Sigmoid colon (tissue), 7 donors: ENCODE results near the gene DHFR. TPM values are rescaled to one million over a fixed set of nuclear protein-coding genes. Genes with fewer than 3 reads are reported as not detected.

Source experiments
- DNase-seq: peaks from one replicate; pipeline ENCODE4 v3.0.0-alpha.2; 2019
- H3K27ac ChIP-seq, 4 donors: fragments of 200-600 bp; sonication (generic); one replicate each; pipeline ENCODE4 v1.5.1; 2016 to 2019; ENCODE audit warnings: mild to moderate bottlenecking in 1 of 4
- H3K27me3 ChIP-seq, 3 donors: fragments of 200-600 bp; sonication (generic); one replicate each; pipeline ENCODE4 v1.5.1; 2019; ENCODE audit warnings: mild to moderate bottlenecking in 1 of 3
- H3K36me3 ChIP-seq, 4 donors: fragments of 200-600 bp; sonication (generic); one replicate each; pipeline ENCODE4 v1.5.1; 2016 to 2019
- H3K4me1 ChIP-seq, 4 donors: fragments of 200-600 bp; sonication (generic); one replicate each; pipeline ENCODE4 v1.5.1; 2017 to 2019
- H3K4me3 ChIP-seq, 4 donors: fragments of 200-600 bp; sonication (generic); one replicate each; pipeline ENCODE4 v1.5.1; 2017 to 2019; ENCODE audit warnings: mild to moderate bottlenecking in 2 of 4, moderate library complexity in 1 of 4
- H3K9me3 ChIP-seq, 4 donors: fragments of 200-600 bp in 3 of 4; sonication (generic) in 3 of 4; one replicate each; pipeline versions ENCODE4 v1.5.1 to v1.6.1; 2013 to 2019
- CTCF ChIP-seq, 4 experiments: fragments of 450-650 bp in 3 of 4; fragments of 200-600 bp in 1 of 4; IDR thresholded peaks; one replicate each; pipeline ENCODE4 v1.5.1; 2016 to 2019; ENCODE audit warnings: antibody characterized with exemption in 4 of 4, mild to moderate bottlenecking in 3 of 4, moderate library complexity in 2 of 4
- EP300 ChIP-seq, 4 donors: sonication (generic); formaldehyde crosslinking; IDR thresholded peaks; one replicate each; pipeline ENCODE4 v1.6.1; 2017; ENCODE audit warnings: antibody characterized with exemption in 4 of 4
- POLR2A ChIP-seq, 2 donors: fragments of 450-650 bp; IDR thresholded peaks; one replicate each; pipeline ENCODE4 v1.6.1; 2016; ENCODE audit warnings: antibody characterized with exemption in 2 of 2, mild to moderate bottlenecking in 2 of 2, moderate library complexity in 2 of 2
- POLR2AphosphoS5 ChIP-seq, 4 donors: sonication (generic); formaldehyde crosslinking; IDR thresholded peaks; one replicate each; pipeline ENCODE4 v1.6.1; 2017; ENCODE audit warnings: antibody characterized with exemption in 4 of 4
- WGBS, 2 donors: extraction: QIAGEN DNeasy Blood & Tissue Kit; methylation state at CpG; one replicate each; pipeline ENCODE4 v1.1.7; 2013; 5-methylcytosine and 5-hydroxymethylcytosine counted together
- intact Hi-C: fragments of 100-400 bp; cut with DNase I; formaldehyde crosslinking; loops from one replicate; pipeline ENCODE4 v1.15.1; 2023
- polyA plus RNA-seq, 3 donors: library from polyadenylated mRNA; stranded (reverse); fragments of 200-250 nt; gene quantifications; one replicate each; pipeline ENCODE4 v1.2.3, GENCODE V29; 2013
- total RNA-seq, 4 donors: library from RNA; depleted of rRNA; stranded (reverse); fragments of >200 nt; gene quantifications; one replicate each; pipeline ENCODE4 v1.1.0, GENCODE V29; 2016
- donor health status: healthy with polysubstance abuse.
- donor health status: Bipolar disorder and iron deficiency.
- donor health status: healthy.

The DHFR gene
- total and polyA plus RNA-seq, 7 donors = 5.6 to 34.0 (median 9.0) TPM

GRCh38 chr5:80701597-80701996 lies 46.8 kb upstream of the DHFR start:
- no peak overlapping the region for H3K4me3 ChIP-seq
- DNase-seq = no peak
- 60 to 79% methylated on average over 1 of the region's 1 CpG for WGBS, 2 donors
- peaks cover 0 to 6% (median 0%) of the 10 kb centered on the region in 4 donors for H3K36me3 ChIP-seq
- TF ChIP-seq POLR2A (IDR thresholded peaks at IDR 0.05) (no peak), CTCF (IDR thresholded peaks at IDR 0.05) (no peak), EP300 (IDR thresholded peaks at IDR 0.05) (no peak), POLR2AphosphoS5 (IDR thresholded peaks at IDR 0.05) (no peak)
- no peak overlapping the region for H3K27ac ChIP-seq
- intact Hi-C loops = no loop called here
- no peaks in the 10 kb centered on the region for H3K27me3 ChIP-seq
- no peaks in the 10 kb centered on the region for H3K9me3 ChIP-seq
- no peaks in the 10 kb centered on the region for H3K4me1 ChIP-seq

- TF ChIP-seq POLR2A (IDR thresholded peaks at IDR 0.05) = no peak
- DNase-seq = no peak
- Histone ChIP-seq H3K9me3 (no peaks in the 10 kb centered on the region), H3K27ac (no peak overlapping the region), H3K4me3 (no peak overlapping the region), H3K4me1 (no peaks in the 10 kb centered on the region), H3K36me3 (peaks cover 0 to 13% (median 0%) of the 10 kb centered on the region in 4 donors), H3K27me3 (no peaks in the 10 kb centered on the region)
- 78 to 86% methylated on average over 5 of the region's 5 CpGs for WGBS, 2 donors
- intact Hi-C loops = no loop called here
Observed at GRCh38 chr5:80698369-80698768, 43.6 kb upstream of the DHFR start.

GRCh38 chr5:80697100-80697499 lies 42.3 kb upstream of the DHFR start:
- intact Hi-C loops = no loop called here
- H3K36me3 ChIP-seq = peaks cover 0 to 13% (median 0%) of the 10 kb centered on the region in 4 donors
- no peaks in the 10 kb centered on the region for H3K27me3 ChIP-seq
- H3K9me3 ChIP-seq = no peaks in the 10 kb centered on the region
- H3K4me3 ChIP-seq = no peak overlapping the region
- 22 to 69% methylated on average over 3 of the region's 3 CpGs for WGBS, 2 donors
- no peaks in the 10 kb centered on the region for H3K4me1 ChIP-seq
- no peak for TF ChIP-seq EP300 (IDR thresholded peaks at IDR 0.05)
- TF ChIP-seq POLR2A (IDR thresholded peaks at IDR 0.05) = no peak
- no peak for TF ChIP-seq CTCF (IDR thresholded peaks at IDR 0.05)
- no peak for TF ChIP-seq POLR2AphosphoS5 (IDR thresholded peaks at IDR 0.05)
- DNase-seq = no peak
- H3K27ac ChIP-seq = no peak overlapping the region

DNA sequence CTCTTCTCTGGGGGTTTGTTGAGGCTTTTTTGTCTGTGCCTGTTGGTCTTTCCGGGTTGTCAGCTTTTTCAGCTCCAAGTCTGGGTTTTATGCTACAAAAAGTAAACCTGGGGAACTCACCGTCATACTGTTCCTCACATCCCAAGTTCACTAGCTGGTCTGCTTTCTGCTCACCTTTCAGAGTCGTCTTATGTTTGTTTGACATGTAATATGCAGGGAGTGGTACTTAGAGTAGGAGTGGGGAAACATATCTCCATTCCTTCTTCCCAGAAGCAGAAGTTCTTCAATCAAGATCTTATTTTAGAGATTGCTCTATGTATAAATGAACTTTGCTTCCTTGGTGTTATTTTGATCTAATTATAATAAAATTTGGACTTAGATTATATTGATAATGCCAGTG lies 41.7 kb upstream of the DHFR start:
- WGBS, 2 donors = 39 to 80% methylated on average over 3 of the region's 3 CpGs
- H3K36me3 ChIP-seq = peaks cover 0 to 11% (median 0%) of the 10 kb centered on the region in 4 donors
- H3K4me3 ChIP-seq = no peak overlapping the region
- H3K27ac ChIP-seq = no peak overlapping the region
- no peak for TF ChIP-seq EP300 (IDR thresholded peaks at IDR 0.05)
- no peak for TF ChIP-seq CTCF (IDR thresholded peaks at IDR 0.05)
- no peak for TF ChIP-seq POLR2A (IDR thresholded peaks at IDR 0.05)
- TF ChIP-seq POLR2AphosphoS5 (IDR thresholded peaks at IDR 0.05) = no peak
- intact Hi-C loops = no loop called here
- no peaks in the 10 kb centered on the region for H3K9me3 ChIP-seq
- H3K4me1 ChIP-seq = no peaks in the 10 kb centered on the region
- DNase-seq = no peak
- H3K27me3 ChIP-seq = no peaks in the 10 kb centered on the region

DNA sequence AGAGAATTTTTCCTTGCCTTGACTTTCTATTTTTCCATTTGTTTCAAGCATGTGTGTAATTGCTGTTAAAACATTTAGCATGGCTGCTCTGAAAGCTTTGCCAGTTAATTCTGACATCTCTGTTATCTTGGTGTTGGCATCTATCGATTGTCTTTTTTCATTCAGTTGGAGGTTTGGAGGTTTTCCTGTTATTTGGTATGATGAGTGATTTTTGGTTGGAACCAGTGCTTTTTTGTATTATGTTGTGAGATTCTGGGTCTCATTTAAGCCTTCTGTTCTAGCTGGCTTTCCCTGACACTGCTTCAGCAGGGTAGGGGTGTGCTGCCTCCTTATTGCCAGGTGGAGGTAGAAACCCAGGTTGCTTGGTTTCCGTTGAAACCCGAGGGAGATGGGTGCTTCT lies 40.9 kb upstream of the DHFR start:
- no peaks in the 10 kb centered on the region for H3K27me3 ChIP-seq
- H3K27ac ChIP-seq = no peak overlapping the region
- 94 to 95% methylated on average over 3 of the region's 3 CpGs for WGBS, 2 donors
- H3K9me3 ChIP-seq = no peaks in the 10 kb centered on the region
- TF ChIP-seq POLR2A (IDR thresholded peaks at IDR 0.05) (no peak), EP300 (IDR thresholded peaks at IDR 0.05) (no peak), POLR2AphosphoS5 (IDR thresholded peaks at IDR 0.05) (no peak), CTCF (IDR thresholded peaks at IDR 0.05) (no peak)
- H3K4me3 ChIP-seq = no peak overlapping the region
- no peaks in the 10 kb centered on the region for H3K4me1 ChIP-seq
- H3K36me3 ChIP-seq = peaks cover 0 to 7% (median 0%) of the 10 kb centered on the region in 4 donors
- intact Hi-C loops = no loop called here
- DNase-seq = no peak
